SK-N-MC (cell line): ENCODE results near the gene TPPP.
"Not testable (repeated sequence)": the region's sequence is repeated elsewhere in the genome, so short reads cannot be mapped to it uniquely, and the experiment has no call there.

Experiments
- EZH2 ChIP-seq: fragments of 200-600 bp; sonication (generic); IDR thresholded peaks from one replicate; pipeline ENCODE4 v1.6.1; 2017; ENCODE audit warnings: antibody characterized with exemption
- FOXP2 ChIP-seq: optimal IDR thresholded peaks from 2 replicates; pipeline ENCODE3; 2011; ENCODE audit warnings: mild to moderate bottlenecking, moderate library complexity; ENCODE audit not compliant: insufficient read depth; ENCODE audit errors: extremely low read length, control extremely low read depth
- POLR2AphosphoS5 ChIP-seq: IDR thresholded peaks from 2 replicates; pipeline ENCODE4 v1.6.1; 2012; ENCODE audit warnings: mild to moderate bottlenecking, low read depth, low read length, borderline replicate concordance

DNA sequence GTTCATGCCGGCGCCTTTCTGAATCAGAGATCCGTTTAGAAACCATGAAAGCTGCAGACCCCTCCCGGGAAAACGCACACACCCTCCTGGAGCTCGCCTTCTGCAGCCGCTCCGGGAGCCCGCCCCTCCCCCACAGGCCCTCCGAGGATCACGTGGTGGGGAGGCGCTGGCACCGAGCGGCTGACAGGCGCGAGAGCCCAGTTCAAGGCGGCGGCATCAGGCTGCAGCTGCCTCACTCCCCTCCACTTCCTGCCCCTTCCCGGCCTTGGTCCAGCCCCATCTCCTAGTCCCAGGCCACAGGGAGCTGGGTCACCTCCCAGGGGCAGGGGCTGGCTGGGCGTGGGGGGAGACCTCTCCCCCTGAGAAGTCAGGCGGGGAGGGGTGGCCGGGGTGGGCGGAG lies 2.1 kb downstream of the TPPP start:
- not testable (repeated sequence) for TF ChIP-seq EZH2, POLR2AphosphoS5, FOXP2
